Measurements from ENCODE around the gene C11orf68. TPM values are rescaled to one million over a fixed set of nuclear protein-coding genes. Genes with fewer than 3 reads are reported as not detected.

The C11orf68 gene
- total and polyA plus RNA-seq, 2 of the 8 experiments (the other 6 are each of a cell fraction or from before 2014, with no cell fraction given) = 24.0 to 51.2 TPM

DNA sequence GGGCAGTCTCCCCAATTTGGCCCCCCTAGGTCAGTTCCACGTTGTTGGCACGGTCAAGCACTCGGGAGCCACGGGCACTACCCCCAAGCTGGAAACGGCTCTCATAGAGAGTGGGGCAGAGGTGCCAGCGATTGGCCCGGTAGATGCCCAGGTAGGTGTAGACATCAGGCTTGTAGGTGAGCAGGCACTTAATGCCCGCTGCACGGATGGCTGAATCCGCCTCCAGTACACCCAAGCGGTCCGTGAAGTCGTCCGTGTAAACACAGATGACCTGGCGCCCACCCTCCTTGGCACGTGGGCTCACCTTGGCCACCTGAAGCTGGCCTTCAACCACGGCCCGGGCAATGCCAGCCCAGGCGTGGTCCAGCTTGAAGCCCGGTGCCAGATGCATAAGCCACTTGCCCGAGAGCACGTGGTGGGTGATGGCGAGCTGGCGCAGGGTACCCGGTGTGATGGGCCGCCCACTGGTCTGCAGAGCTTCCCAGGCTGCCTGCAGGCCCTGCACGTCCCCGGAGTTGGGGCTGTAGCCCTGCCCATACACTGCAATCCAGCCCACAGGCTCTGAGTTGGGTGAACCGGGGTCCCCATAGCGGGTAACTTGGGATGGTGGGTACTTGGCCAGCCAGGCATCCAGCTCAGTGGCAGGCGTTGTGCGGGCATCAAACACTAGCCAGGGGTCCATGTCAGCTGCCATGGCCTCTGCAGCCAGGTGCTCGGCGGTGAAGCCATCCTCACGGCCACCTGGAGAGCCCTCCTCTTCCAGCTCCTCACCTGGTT lies 1.2 kb downstream of the C11orf68 start:
- Histone ChIP-seq H4K91ac (replicated peaks; ENCODE audit: insufficient read length, low read length) (no peak overlapping the region), H4K8ac (ENCODE audit: extremely low read depth, insufficient read depth, low read length) (no peak overlapping the region), H3K56ac (replicated peaks; ENCODE audit: insufficient read length, low read depth, low read length) (no peak overlapping the region), H3K27me3 (replicated peaks in 1 of 4; ENCODE audit: control insufficient read depth in 3 of 4, extremely low read depth in 1 of 4, insufficient read depth in 3 of 4, low read length in 3 of 4) (no peaks in the 10 kb centered on the region), H2BK120ac (replicated peaks; ENCODE audit: low read depth, low read length) (no peak overlapping the region), H3K4ac (replicated peaks; ENCODE audit: insufficient read length, low read depth, low read length) (no peak overlapping the region), H3K9me3 (ENCODE audit: insufficient read depth in 2 of 2, low read depth in 1 of 2, low read length in 1 of 2) (no peaks in the 10 kb centered on the region), H3K4me2 (ENCODE audit: insufficient read depth in 1 of 2, low read depth in 2 of 2, low read length in 2 of 2) (peak overlapping the region; percentile 83 to 94), H3K23ac (ENCODE audit: insufficient read length) (no peak overlapping the region), H3K79me2 (ENCODE audit: control insufficient read depth in 1 of 2, insufficient read depth in 2 of 2, low read length in 2 of 2) (peaks cover 0 to 7% of the 10 kb centered on the region in 2 experiments; a peak in 2 of 4 replicates), H2AK5ac (ENCODE audit: low read depth, low read length) (peak overlapping the region; percentile 17; the same call in 1 of the 2 replicates), H2BK15ac (ENCODE audit: low read length) (peak overlapping the region; percentile 40; the same call in 1 of the 2 replicates), H3K23me2 (ENCODE audit: low read depth, low read length) (peaks cover 13% of the 10 kb centered on the region; the same call in 1 of the 2 replicates), H3K4me3 (ENCODE audit: extremely low read depth in 1 of 4, insufficient read depth in 2 of 4, low read depth in 3 of 4, low read length in 4 of 4) (peak overlapping the region; percentile 91 to 98 (median 94); a peak in 7 of 8 replicates), H3K79me1 (ENCODE audit: low read depth, low read length) (peaks cover 7% of the 10 kb centered on the region; the same call in 1 of the 2 replicates), H3K9ac (replicated peaks in 1 of 4; ENCODE audit: extremely low read depth in 1 of 4, low read depth in 3 of 4, low read length in 3 of 4) (no peak overlapping the region), H3K27ac (ENCODE audit: low read depth, low read length) (no peak overlapping the region), H2BK20ac (ENCODE audit: low read length) (no peak overlapping the region), H3K18ac (ENCODE audit: extremely low read depth, low read length) (no peak overlapping the region), H2AFZ (ENCODE audit: low read length) (no peak overlapping the region), H2BK5ac (ENCODE audit: low read depth, low read length) (no peak overlapping the region), H3K36me3 (ENCODE audit: control insufficient read depth in 2 of 4, insufficient read depth in 4 of 4, low read length in 3 of 4) (peaks cover 0 to 6% (median 2%) of the 10 kb centered on the region in 4 experiments; a peak in 4 of 8 replicates), H4K5ac (ENCODE audit: insufficient read length, low read depth, low read length) (no peak overlapping the region), H2BK12ac (ENCODE audit: low read depth, low read length) (no peak overlapping the region; the same call in 1 of the 2 replicates), H3K4me1 (replicated peaks in 1 of 4; ENCODE audit: control insufficient read depth in 3 of 4, insufficient read depth in 4 of 4, low read length in 3 of 4) (peaks cover 0 to 22% (median 13%) of the 10 kb centered on the region in 4 experiments; a peak in 4 of 7 replicates), H4K20me1 (replicated peaks in 1 of 2; ENCODE audit: control insufficient read depth in 1 of 2, insufficient read depth in 2 of 2, low read length in 2 of 2) (peaks cover 0 to 7% of the 10 kb centered on the region in 2 experiments), H3K14ac (ENCODE audit: insufficient read length) (no peak overlapping the region)
- DNase-seq (ENCODE audit: low read depth in 1 of 2, low spot score in 2 of 2) = no peak
- ChIA-PET POLR2A (ENCODE audit: partially characterized antibody) (interaction anchor here (0.5 to 4.9 kb wide), 19 partner anchors 9 to 254 kb away, joined by 3 to 36 read pairs (median 4); partner anchors contain the start of genes CCDC85B, FIBP, MUS81 and SF3B2), CTCF (ENCODE audit: partially characterized antibody) (interaction anchor here (0.6 to 2.3 kb wide), 6 partner anchors 10 to 74 kb away, joined by 3 to 10 read pairs (median 6); partner anchors contain the start of gene FIBP)
- TF ChIP-seq SIX5 (IDR thresholded peaks at IDR 0.05; ENCODE audit: low read depth, low read length) = no peak
- 0 out of 3 replicates have a peak, but pooled peaks of 1 of the 2 experiments have one; percentile 22 for TF ChIP-seq POLR2A (IDR thresholded peaks at IDR 0.05; ENCODE audit: control extremely low read depth in 1 of 2, low read depth in 2 of 2, low read length in 2 of 2)
- TF ChIP-seq, protein P1, sequence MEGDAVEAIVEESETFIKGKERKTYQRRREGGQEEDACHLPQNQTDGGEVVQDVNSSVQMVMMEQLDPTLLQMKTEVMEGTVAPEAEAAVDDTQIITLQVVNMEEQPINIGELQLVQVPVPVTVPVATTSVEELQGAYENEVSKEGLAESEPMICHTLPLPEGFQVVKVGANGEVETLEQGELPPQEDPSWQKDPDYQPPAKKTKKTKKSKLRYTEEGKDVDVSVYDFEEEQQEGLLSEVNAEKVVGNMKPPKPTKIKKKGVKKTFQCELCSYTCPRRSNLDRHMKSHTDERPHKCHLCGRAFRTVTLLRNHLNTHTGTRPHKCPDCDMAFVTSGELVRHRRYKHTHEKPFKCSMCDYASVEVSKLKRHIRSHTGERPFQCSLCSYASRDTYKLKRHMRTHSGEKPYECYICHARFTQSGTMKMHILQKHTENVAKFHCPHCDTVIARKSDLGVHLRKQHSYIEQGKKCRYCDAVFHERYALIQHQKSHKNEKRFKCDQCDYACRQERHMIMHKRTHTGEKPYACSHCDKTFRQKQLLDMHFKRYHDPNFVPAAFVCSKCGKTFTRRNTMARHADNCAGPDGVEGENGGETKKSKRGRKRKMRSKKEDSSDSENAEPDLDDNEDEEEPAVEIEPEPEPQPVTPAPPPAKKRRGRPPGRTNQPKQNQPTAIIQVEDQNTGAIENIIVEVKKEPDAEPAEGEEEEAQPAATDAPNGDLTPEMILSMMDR (IDR thresholded peaks at IDR 0.05; ENCODE audit: control extremely low read depth in 1 of 3, insufficient read depth in 1 of 3, low read depth in 1 of 3, low read length in 3 of 3) = no peak
- no peak for TF ChIP-seq NRF1 (IDR thresholded peaks at IDR 0.05; ENCODE audit: low read depth, low read length)
- no peak for TF ChIP-seq RFX5 (IDR thresholded peaks at IDR 0.05; ENCODE audit: borderline replicate concordance, low read depth, low read length)
- TF ChIP-seq TBP (IDR thresholded peaks at IDR 0.05; ENCODE audit: low read depth, low read length) = no peak
- TF ChIP-seq POLR2AphosphoS5 (IDR thresholded peaks at IDR 0.05; ENCODE audit: low read depth, low read length) = peak; percentile 51; the same call in 1 of the 2 replicates
- FAIRE-seq = no peak
- 93% methylated on average over 35 of the region's 35 CpGs; no CpG with 5 or more reads in 1 of the 2 experiments for WGBS, 2 experiments (ENCODE audit: extremely low coverage in 1 of 2, insufficient coverage in 1 of 2, insufficient read length in 1 of 2, insufficient replicate concordance in 2 of 2, low coverage in 1 of 2, low lambda C conversion rate in 2 of 2, missing lambda C conversion rate in 1 of 2)
